Measurements from ENCODE around the gene DCXR. TPM values are rescaled to one million over a fixed set of nuclear protein-coding genes. Genes with fewer than 3 reads are reported as not detected.

The DCXR gene
- total and polyA plus RNA-seq, 2 of the 13 experiments (the other 11 are each of a cell fraction or from before 2014, with no cell fraction given) = 287 to 311 TPM

DNA sequence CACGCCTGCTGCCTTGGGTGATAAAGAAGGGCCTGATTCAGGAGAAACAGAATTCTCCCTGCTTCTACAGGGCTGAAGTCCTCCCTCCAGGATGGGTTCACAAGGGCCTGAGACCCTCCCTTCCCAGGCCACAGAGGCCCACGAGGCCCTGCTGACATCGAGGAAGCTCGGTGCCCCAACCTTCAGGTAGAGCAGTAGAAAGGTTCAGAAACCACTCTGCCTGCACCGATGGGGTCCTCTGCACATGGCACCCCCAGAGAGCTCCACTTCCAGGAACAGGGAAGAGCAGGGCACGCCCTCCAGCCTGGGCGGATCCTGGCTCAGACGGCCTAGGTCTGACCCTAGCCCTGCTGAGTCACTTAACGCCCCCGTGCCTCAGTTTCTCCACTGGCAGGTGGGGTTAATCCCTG is 15.6 kb downstream of the DCXR start (continued):
- TF ChIP-seq ZFX (CRISPR knock-in tag; IDR thresholded peaks at IDR 0.05; ENCODE audit: low read depth) = peak; percentile 50
- peak; percentile 18; the same call in 1 of the 2 replicates for TF ChIP-seq PHF20 (CRISPR knock-in tag; IDR thresholded peaks at IDR 0.05)
- no peak for TF ChIP-seq SCMH1 (CRISPR knock-in tag; IDR thresholded peaks at IDR 0.05; ENCODE audit: borderline replicate concordance)
- TF ChIP-seq ZNF615 (CRISPR knock-in tag; IDR thresholded peaks at IDR 0.05; ENCODE audit: borderline replicate concordance) = 0 out of 2 replicates have a peak, but pooled peaks have one; percentile 26
- no peak for TF ChIP-seq ZSCAN12 (CRISPR knock-in tag; IDR thresholded peaks at IDR 0.05)
- 0 out of 2 replicates have a peak, but pooled peaks have one; percentile 2 for TF ChIP-seq ZNF776 (CRISPR knock-in tag; IDR thresholded peaks at IDR 0.05)

- POLR2A ChIA-PET = interaction anchor here (1.2 to 14.1 kb wide), 22 partner anchors 14 to 294 kb away, joined by 3 to 470 read pairs (median 9); partner anchors contain the start of genes ASPSCR1, DCXR, FASN and MAFG
- TF ChIP-seq MED8 (CRISPR knock-in tag; IDR thresholded peaks at IDR 0.05; ENCODE audit: insufficient replicate concordance) (no peak), MIER3 (CRISPR knock-in tag; IDR thresholded peaks at IDR 0.05; ENCODE audit: borderline replicate concordance) (peak; percentile 66; the same call in 1 of the 2 replicates), ZNF879 (CRISPR knock-in tag; IDR thresholded peaks at IDR 0.05) (no peak), NRL (CRISPR knock-in tag; IDR thresholded peaks at IDR 0.05; ENCODE audit: borderline replicate concordance) (no peak), FOXJ3 (CRISPR knock-in tag; IDR thresholded peaks at IDR 0.05; ENCODE audit: borderline replicate concordance) (peak; percentile 49; the same call in 1 of the 2 replicates), PTBP1 (IDR thresholded peaks at IDR 0.05; ENCODE audit: low read depth, low read length, poor library complexity, severe bottlenecking) (no peak), ZNF235 (CRISPR knock-in tag; IDR thresholded peaks at IDR 0.05; ENCODE audit: borderline replicate concordance) (no peak; the same call in 1 of the 2 replicates), TOE1 (CRISPR knock-in tag; IDR thresholded peaks at IDR 0.05) (0 out of 2 replicates have a peak, but pooled peaks have one; percentile 41)
- TF ChIP-seq, protein P1, sequence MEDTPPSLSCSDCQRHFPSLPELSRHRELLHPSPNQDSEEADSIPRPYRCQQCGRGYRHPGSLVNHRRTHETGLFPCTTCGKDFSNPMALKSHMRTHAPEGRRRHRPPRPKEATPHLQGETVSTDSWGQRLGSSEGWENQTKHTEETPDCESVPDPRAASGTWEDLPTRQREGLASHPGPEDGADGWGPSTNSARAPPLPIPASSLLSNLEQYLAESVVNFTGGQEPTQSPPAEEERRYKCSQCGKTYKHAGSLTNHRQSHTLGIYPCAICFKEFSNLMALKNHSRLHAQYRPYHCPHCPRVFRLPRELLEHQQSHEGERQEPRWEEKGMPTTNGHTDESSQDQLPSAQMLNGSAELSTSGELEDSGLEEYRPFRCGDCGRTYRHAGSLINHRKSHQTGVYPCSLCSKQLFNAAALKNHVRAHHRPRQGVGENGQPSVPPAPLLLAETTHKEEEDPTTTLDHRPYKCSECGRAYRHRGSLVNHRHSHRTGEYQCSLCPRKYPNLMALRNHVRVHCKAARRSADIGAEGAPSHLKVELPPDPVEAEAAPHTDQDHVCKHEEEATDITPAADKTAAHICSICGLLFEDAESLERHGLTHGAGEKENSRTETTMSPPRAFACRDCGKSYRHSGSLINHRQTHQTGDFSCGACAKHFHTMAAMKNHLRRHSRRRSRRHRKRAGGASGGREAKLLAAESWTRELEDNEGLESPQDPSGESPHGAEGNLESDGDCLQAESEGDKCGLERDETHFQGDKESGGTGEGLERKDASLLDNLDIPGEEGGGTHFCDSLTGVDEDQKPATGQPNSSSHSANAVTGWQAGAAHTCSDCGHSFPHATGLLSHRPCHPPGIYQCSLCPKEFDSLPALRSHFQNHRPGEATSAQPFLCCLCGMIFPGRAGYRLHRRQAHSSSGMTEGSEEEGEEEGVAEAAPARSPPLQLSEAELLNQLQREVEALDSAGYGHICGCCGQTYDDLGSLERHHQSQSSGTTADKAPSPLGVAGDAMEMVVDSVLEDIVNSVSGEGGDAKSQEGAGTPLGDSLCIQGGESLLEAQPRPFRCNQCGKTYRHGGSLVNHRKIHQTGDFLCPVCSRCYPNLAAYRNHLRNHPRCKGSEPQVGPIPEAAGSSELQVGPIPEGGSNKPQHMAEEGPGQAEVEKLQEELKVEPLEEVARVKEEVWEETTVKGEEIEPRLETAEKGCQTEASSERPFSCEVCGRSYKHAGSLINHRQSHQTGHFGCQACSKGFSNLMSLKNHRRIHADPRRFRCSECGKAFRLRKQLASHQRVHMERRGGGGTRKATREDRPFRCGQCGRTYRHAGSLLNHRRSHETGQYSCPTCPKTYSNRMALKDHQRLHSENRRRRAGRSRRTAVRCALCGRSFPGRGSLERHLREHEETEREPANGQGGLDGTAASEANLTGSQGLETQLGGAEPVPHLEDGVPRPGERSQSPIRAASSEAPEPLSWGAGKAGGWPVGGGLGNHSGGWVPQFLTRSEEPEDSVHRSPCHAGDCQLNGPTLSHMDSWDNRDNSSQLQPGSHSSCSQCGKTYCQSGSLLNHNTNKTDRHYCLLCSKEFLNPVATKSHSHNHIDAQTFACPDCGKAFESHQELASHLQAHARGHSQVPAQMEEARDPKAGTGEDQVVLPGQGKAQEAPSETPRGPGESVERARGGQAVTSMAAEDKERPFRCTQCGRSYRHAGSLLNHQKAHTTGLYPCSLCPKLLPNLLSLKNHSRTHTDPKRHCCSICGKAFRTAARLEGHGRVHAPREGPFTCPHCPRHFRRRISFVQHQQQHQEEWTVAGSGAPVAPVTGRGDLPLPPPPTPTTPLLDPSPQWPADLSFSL (CRISPR knock-in tag; IDR thresholded peaks at IDR 0.05) = 0 out of 2 replicates have a peak, but pooled peaks have one; percentile 10
Measured at GRCh38 chr17:82021107-82021899, 16.2 kb downstream of the DCXR start.

More at GRCh38 chr17:82021107-82021899, 16.2 kb downstream of the DCXR start:
- FAIRE-seq (peak; percentile 93), DNase-seq (ENCODE audit: low spot score) (peak; percentile 86), ATAC-seq (peak; percentile 41)
- in situ Hi-C loops (cut with HindIII; ENCODE audit: extremely low pct_ligation_motif_present, low pct_unique_long_range_greater_than_20kb) (loop anchor here (5.0 kb wide), 1 partner anchor 64 kb away; no protein-coding TSS in a partner anchor), intact Hi-C loops (cut with micrococcal nuclease; ENCODE audit: unreplicated experiment) (loop anchor here (1.0 to 5.0 kb wide), 5 partner anchors 21 to 154 kb away; no protein-coding TSS in a partner anchor)
- Histone ChIP-seq H3K9ac (ENCODE audit: insufficient read depth, low read depth, low read length) (peak overlapping the region; percentile 95), H3K27ac (ENCODE audit: extremely low read length, insufficient read depth, low read length) (peak overlapping the region; percentile 78), H3K4me3 (replicated peaks in 1 of 3; ENCODE audit: insufficient read depth in 1 of 3, low read depth in 2 of 3, low read length in 3 of 3) (peak overlapping the region; percentile 79 to 90 (median 88)), H3K4me1 (ENCODE audit: insufficient read depth, low read length) (peaks cover 82% of the 10 kb centered on the region), H3K79me2 (ENCODE audit: insufficient read depth, low read length) (peaks cover 41% of the 10 kb centered on the region), H3K36me3 (replicated peaks in 1 of 2; ENCODE audit: control insufficient read depth in 1 of 2, insufficient read depth in 2 of 2, low read length in 2 of 2) (peaks cover 4 to 8% of the 10 kb centered on the region in 2 experiments; a peak in 3 of 5 replicates), H3K9me3 (ENCODE audit: low read length) (no peaks in the 10 kb centered on the region), H3K27me3 (ENCODE audit: control insufficient read depth in 1 of 2, insufficient read depth in 2 of 2, low read length in 2 of 2) (no peaks in the 10 kb centered on the region; a peak in 1 of 5 replicates), H4K20me1 (ENCODE audit: insufficient read depth, low read length) (no peaks in the 10 kb centered on the region; the same call in 1 of the 2 replicates), H2AFZ (ENCODE audit: low read length) (no peak overlapping the region), H3K4me2 (ENCODE audit: low read depth, low read length) (peak overlapping the region; percentile 95)
- CTCF ChIA-PET (ENCODE audit: low intra/inter-chr PET ratio, low total read pairs) = interaction anchor here (0.9 to 6.8 kb wide), 11 partner anchors 21 to 151 kb away, joined by 3 to 181 read pairs (median 5); partner anchors contain the start of genes ALYREF, ANAPC11 and NOTUM
- BruUV-seq (replicated peaks) = no TSS peak
- 3% methylated on average over 13 of the region's 25 CpGs for WGBS (ENCODE audit: low lambda C conversion rate)
